HL-60 (cell line): ENCODE measurements around the gene PIK3R3.

Experiments
- DNase-seq, 2 experiments: peaks; one replicate each; pipeline ENCODE4 v3.0.0-alpha.2; 2010 to 2020; ENCODE audit warnings: low read depth in 1 of 2, low spot score in 1 of 2
- H3K27ac ChIP-seq: fragments of 250-450 bp; sonication (Bioruptor Pico); replicated peaks from 2 replicates; pipeline ENCODE4 v1.5.1; 2020; ENCODE audit warnings: mild to moderate bottlenecking, moderate library complexity
- H3K27me3 ChIP-seq: fragments of 250-450 bp; sonication (Bioruptor Pico); 2 replicates; pipeline ENCODE4 v1.5.1; 2021; ENCODE audit warnings: mild to moderate bottlenecking, moderate library complexity; ENCODE audit not compliant: insufficient read depth, poor library complexity, severe bottlenecking
- H3K4me3 ChIP-seq: replicated peaks from 2 replicates; pipeline ENCODE4 v1.5.1; 2011; ENCODE audit warnings: mild to moderate bottlenecking, control low read depth, low read length; ENCODE audit not compliant: insufficient read depth
- GABPA ChIP-seq: IDR thresholded peaks from 2 replicates; pipeline ENCODE4 v1.6.1; 2012; ENCODE audit warnings: low read depth
- POLR2AphosphoS5 ChIP-seq: IDR thresholded peaks from 2 replicates; pipeline ENCODE4 v1.6.1; 2012; ENCODE audit warnings: low read depth
- SPI1 ChIP-seq: IDR thresholded peaks from 2 replicates; pipeline ENCODE4 v1.6.1; 2012; ENCODE audit warnings: low read depth, mild to moderate bottlenecking, borderline replicate concordance
- TF ChIP-seq, protein P1 (sequence below): IDR thresholded peaks from one replicate; pipeline ENCODE4 v1.5.1; 2011; ENCODE audit warnings: low read length, control low read depth, inconsistent platforms; ENCODE audit not compliant: insufficient read depth
- TF ChIP-seq, protein P2 (sequence below): IDR thresholded peaks from 2 replicates; pipeline ENCODE4 v1.6.1; 2012; ENCODE audit warnings: low read depth; ENCODE audit not compliant: insufficient replicate concordance

The PIK3R3 gene

DNA sequence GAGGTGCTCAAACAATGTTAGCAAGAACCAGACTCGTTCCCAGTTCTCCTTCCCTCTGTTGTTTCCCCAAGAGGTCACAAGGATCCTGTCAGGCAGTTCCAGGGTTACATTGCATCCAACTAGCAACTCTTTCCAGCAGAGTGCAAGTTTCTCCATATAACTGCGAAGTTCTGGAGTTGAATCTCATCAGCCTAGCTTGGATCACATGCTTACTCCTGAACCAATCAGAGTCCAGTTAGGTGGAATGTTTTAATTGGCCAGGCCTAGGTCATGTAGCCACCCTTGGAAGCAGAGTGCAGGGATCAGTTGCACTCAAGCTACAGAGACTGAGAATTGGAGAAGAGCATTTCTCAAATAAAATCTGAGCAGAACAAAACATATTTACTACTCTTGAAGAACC, 15.9 kb upstream of the PIK3R3 start:
- TF ChIP-seq, protein P1, sequence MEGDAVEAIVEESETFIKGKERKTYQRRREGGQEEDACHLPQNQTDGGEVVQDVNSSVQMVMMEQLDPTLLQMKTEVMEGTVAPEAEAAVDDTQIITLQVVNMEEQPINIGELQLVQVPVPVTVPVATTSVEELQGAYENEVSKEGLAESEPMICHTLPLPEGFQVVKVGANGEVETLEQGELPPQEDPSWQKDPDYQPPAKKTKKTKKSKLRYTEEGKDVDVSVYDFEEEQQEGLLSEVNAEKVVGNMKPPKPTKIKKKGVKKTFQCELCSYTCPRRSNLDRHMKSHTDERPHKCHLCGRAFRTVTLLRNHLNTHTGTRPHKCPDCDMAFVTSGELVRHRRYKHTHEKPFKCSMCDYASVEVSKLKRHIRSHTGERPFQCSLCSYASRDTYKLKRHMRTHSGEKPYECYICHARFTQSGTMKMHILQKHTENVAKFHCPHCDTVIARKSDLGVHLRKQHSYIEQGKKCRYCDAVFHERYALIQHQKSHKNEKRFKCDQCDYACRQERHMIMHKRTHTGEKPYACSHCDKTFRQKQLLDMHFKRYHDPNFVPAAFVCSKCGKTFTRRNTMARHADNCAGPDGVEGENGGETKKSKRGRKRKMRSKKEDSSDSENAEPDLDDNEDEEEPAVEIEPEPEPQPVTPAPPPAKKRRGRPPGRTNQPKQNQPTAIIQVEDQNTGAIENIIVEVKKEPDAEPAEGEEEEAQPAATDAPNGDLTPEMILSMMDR, result no peak
- TF ChIP-seq GABPA, result no peak
- no peak for TF ChIP-seq SPI1
- TF ChIP-seq, protein P2, sequence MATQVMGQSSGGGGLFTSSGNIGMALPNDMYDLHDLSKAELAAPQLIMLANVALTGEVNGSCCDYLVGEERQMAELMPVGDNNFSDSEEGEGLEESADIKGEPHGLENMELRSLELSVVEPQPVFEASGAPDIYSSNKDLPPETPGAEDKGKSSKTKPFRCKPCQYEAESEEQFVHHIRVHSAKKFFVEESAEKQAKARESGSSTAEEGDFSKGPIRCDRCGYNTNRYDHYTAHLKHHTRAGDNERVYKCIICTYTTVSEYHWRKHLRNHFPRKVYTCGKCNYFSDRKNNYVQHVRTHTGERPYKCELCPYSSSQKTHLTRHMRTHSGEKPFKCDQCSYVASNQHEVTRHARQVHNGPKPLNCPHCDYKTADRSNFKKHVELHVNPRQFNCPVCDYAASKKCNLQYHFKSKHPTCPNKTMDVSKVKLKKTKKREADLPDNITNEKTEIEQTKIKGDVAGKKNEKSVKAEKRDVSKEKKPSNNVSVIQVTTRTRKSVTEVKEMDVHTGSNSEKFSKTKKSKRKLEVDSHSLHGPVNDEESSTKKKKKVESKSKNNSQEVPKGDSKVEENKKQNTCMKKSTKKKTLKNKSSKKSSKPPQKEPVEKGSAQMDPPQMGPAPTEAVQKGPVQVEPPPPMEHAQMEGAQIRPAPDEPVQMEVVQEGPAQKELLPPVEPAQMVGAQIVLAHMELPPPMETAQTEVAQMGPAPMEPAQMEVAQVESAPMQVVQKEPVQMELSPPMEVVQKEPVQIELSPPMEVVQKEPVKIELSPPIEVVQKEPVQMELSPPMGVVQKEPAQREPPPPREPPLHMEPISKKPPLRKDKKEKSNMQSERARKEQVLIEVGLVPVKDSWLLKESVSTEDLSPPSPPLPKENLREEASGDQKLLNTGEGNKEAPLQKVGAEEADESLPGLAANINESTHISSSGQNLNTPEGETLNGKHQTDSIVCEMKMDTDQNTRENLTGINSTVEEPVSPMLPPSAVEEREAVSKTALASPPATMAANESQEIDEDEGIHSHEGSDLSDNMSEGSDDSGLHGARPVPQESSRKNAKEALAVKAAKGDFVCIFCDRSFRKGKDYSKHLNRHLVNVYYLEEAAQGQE, result no peak
- no peak for TF ChIP-seq POLR2AphosphoS5

DNA sequence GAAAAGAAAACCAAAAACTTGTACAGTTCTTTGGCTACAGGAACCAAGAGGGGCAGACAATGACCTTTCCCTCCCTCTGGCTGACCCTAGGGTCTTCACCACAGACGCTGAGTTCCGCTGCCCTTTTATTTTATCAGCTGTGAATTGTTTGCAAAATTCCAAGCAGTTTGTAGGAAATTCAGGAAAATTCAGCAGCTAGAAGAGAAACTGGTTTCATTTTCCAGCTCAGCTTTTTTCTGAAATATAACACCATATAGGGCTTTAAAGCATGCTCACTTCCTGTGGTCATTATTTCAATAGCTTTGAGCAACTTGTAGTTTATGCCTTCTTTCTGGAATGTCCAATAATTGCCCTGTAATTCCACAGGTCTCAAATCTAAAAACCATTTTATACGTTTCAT, 5.5 kb upstream of the PIK3R3 start:
- TF ChIP-seq, protein P2, result no peak
- no peak overlapping the region for H3K4me3 ChIP-seq
- no peaks in the 10 kb centered on the region for H3K27me3 ChIP-seq
- H3K27ac ChIP-seq, result no peak overlapping the region
- DNase-seq, result no peak

More for the DNA sequence above, 15.9 kb upstream of the PIK3R3 start:
- H3K27ac ChIP-seq, result no peak overlapping the region
- no peak for DNase-seq
- no peak overlapping the region for H3K4me3 ChIP-seq
- H3K27me3 ChIP-seq, result no peaks in the 10 kb centered on the region

DNA sequence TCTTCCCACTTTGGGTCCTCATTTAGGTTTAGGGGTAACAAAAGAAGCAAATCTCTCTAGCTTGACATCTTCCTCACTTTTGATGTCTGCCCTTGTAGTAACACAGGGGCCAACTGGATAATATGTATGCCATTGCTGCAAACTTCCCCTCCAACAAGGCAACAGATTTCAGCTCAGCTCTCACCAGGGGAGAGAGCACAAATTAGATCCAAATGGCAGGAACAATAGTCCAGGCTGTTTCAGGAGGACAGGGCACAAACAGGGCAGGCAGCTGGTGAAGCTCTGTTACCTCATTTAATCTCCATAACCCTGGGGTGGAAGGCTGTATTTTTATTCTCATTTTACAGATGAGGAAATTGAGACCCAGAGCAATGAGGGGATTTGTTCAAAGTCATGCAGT, 4.3 kb upstream of the PIK3R3 start:
- TF ChIP-seq, protein P2, result no peak
- TF ChIP-seq GABPA, result no peak
- TF ChIP-seq, protein P1, result no peak
- TF ChIP-seq SPI1, result no peak
- no peak for TF ChIP-seq POLR2AphosphoS5
- Histone ChIP-seq H3K27ac (no peak overlapping the region), H3K4me3 (no peak overlapping the region), H3K27me3 (no peaks in the 10 kb centered on the region)
- no peak for DNase-seq
